SKM-1 treated with dmso at 0.1 percent for 144 hours (cell line): Measurements from ENCODE around the gene TAS2R30.
"Not testable (repeated sequence)": the region's sequence is repeated elsewhere in the genome, so short reads cannot be mapped to it uniquely, and the experiment has no call there.

Experiments
- DNase-seq: peaks from one replicate; lab custom pipeline; 2025; ENCODE audit not compliant: unreplicated experiment; lab: John Stamatoyannopoulos, UW

Gene TAS2R30

DNA sequence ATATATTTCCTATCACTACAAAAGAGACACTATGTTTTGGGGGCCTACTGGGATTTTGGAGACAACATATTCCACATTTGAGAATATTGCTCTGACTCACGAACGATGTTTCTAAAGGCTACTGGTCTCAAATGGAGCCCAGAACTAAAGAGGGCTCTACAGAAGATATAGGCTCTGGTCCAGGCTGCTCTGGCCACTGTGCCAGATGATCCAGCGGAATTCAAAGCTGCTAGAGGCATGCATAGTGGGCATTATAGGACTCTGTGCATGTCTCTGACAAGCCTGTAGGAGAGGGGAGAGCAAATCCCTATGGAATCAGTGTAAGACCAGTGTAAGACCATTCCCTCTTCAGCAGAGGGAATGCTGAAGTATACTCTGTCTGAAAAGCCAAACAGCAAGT lies 4.1 kb downstream of the TAS2R30 start:
- no peak for DNase-seq

DNA sequence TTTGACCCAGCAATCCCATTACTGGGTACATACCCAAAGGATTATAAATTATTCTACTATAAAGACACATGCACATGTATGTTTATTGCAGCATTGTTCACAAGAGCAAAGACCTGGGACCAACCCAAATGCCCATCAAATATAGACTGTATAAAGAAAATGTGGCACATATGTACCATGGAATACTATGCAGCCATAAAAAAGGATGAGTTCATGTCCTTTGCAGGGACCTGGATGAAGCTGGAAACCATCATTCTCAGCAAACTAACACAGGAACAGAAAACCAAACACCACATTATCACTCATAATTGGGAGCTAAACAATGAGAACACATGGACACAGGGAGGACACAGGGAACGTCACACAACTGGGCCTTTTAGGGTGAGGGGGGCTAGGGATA lies 20.3 kb downstream of the TAS2R30 start:
- not testable (repeated sequence) for DNase-seq

DNA sequence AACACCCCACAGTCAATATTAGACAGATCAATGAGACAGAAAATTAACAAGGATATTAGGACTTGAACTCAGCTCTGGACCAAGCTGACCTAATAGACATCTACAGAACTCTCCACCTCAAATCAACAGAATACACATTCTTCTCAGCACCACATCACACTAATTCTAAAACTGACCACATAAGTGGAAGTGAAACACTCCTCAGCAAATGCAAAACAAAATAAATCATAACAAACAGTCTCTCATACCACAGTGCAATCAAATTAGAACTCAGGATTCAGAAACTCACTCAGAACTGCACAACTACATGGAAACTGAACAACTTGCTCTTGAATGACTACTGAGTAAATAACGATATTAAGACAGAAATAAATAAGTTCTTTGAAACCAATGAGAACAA lies 23.2 kb downstream of the TAS2R30 start:
- not testable (repeated sequence) for DNase-seq

DNA sequence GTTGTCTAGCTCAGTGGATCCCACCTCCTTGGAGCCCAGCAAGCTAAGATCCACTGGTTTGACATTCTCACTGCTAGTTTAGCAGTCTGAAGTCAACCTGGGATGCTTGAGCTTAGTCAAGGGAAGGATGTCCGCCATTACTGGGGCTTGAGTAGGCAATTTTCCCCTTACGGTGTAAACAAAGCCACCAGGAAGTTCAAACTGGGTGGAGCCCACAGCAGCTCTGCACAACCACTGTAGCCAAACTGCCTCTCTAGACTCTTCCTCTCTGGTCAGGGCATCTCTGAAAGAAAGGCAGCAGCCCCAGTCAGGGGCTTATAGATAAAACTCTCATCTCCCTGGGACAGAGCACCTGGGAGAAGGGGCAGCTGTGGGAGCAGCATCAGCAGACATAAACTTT lies 25.6 kb downstream of the TAS2R30 start:
- DNase-seq = no peak

DNA sequence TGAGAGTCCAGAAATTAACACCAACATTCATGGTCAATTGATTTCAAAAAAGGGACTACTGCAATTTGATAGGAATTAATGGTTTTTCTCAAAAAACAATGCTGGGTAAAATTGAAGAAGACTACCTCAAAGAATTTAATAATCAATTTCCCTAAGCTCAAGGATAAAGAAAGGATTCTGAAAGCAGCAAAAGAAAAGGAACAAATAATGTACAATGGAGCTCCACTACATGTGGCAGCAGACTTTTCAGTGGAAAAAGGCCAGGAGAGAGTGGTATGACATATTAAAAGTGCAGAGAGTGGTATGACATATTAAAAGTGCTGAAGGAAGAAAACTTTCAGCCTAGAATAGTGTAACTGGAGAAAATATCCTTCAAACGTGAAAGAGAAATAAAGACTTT lies 26.7 kb downstream of the TAS2R30 start:
- no peak for DNase-seq

DNA sequence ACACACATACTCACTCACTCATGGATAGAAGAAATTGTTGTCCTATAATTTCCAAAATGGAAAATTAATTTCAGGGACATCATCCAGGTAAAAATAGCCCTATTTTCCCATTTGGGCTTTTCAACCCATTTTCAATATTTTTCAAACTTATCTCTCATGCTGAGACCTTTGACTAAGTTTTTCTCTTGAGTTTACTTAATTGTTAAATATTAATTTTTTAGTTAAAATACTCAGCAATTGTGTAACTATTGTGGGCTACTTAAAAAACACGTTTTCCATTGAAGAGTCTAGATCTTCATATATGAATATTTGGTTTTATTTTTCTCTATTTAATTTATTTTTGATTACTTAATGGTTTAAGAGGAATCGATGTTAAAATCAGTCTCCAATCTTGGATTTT lies 28.2 kb downstream of the TAS2R30 start:
- DNase-seq = no peak

DNA sequence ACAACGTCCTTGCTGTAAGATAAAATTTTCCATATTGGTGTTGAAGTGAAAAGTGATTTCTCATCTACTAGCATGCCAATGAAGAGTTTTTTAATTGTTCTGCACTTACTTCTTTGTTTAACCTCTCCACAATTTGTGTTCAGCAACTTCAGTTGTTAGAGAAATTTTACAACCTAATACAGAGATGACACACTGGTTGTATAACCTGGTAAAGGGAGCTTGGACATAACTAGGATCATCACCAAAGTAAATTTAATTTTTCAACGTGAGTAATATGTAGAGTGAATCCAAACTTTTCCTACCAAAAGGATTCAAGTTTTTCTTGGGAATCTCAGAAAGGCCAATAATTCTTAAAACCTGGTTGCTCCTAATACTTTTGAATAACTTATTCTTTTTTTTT lies 28.9 kb downstream of the TAS2R30 start:
- DNase-seq = no peak

DNA sequence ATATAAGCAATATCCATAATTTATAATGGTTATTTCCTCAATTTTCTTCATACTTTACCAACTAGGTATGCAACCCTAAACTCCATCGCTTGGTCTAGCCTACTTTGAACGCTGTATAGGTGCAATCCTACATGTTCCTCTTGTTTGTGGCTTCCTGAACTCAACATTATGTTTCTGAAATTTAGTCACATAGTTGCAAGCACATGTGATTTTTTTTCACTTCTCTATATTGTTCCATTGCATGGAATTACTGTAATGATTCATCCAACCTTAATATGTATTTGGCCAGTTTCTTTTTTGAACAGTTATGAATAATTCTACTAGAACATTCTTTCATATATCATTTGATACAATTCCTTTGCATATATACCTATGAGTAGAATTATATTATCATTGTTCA lies 39.5 kb downstream of the TAS2R30 start:
- not testable (repeated sequence) for DNase-seq

DNA sequence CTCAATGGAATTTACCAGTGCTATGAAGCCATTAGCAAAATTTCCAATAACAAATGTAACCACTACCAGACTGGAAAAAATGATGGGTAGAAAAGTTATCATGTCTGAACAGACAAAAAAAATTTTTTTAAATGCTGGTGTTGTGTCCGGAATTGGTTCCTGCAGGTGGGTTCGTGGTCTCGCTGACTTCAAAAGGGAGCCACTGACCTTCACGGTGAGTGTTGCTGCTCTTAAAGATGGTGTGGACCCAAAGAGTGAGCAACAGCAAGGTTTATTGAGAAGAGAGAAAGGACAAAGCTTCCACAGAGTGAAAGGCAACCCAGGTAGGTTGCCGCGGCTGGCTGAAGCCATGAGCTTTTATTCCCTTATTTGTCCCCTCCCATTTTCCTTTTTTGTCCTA lies 42.3 kb downstream of the TAS2R30 start, which contains the start of gene TAS2R43:
TSS of gene TAS2R43 (minus strand) at position 186 of the 400 bp plus-strand sequence. CDS start at position 102, 84 bp downstream.
- DNase-seq = no peak

DNA sequence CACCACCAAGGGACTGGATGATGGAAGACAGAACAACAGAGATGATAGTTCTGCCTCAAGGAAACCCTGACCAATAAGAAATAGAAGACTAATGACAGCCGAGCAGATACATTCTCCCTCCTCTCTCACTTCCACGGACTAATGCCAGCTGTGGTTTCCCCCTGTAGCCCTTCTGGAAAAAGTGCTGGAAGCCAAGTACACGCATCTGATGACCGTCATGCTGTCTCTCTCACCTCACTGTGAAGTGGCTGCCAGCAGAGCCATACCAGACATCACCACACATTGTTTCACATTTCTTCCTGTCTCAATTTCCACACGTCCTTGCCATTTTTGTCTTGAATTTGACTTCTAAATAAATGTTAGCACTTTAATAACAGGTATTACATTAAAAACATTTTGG lies 45.2 kb downstream of the TAS2R30 start:
- DNase-seq = no peak

DNA sequence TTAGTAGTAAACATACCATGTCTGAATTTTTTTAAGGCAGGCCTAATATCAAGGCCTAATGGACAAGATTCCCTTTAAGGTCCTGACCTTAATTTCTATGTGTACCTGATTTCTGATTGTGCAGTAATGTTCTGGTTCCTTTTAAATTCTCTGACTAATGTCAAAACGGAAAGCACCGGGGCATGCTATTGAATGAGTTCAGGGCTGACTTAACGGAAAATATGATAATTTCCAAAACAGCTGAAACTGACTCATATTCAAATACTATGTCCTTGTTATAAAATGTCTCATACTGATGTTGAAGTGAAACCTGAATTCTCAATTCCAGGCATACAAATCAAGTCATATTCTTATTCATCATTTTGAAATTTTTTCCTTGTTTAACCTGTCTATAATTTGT lies 49.0 kb downstream of the TAS2R30 start:
- DNase-seq = no peak
